ENCODE data around the gene DPP7.

The DPP7 gene

GRCh38 chr9:137111788-137112563, 2.6 kb downstream of the DPP7 start:
- DNase-seq (ENCODE audit: low spot score), result no peak

DNA sequence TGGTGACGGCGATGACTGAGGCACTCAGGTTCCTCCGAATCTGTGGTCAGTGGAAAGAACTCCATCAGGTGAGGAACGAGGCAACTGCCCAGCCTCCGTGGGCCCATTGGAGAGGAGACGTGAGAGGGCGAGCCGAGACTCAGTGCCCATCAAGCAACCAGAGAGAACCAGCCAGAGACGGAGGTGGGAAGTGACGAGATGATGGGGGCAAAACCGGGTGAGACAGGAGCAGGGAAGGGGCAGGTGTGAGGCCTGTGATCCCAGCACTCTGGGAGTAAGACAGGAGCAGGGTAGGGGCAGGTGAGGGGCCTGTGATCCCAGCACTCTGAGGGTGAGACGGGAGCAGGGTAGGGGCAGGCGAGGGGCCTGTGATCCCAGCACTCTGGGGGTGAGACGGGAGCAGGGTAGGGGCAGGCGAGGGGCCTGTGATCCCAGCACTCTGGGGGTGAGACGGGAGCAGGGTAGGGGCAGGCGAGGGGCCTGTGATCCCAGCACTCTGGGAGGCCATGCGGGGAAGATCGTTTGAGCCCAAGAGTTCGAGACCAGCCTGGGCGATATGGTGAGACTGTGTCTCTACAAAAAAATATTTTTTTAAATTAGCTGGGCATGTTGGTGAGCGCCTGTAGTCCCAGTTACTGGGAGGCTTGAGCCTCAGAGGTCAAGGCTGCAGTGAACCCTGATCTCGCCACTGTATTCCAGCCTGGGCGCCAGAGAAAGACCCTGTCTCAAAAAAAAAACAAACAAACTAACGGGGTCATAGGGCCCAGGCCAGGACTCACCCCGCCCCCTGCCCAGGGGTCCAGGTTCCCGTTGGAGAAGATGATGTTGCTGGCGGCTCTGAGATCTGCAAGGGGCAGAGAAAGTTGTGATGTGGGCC, 3.4 kb downstream of the DPP7 start:
- no peak for DNase-seq (ENCODE audit: low spot score)

GRCh38 chr9:137110147-137110910, 4.2 kb downstream of the DPP7 start:
- DNase-seq (ENCODE audit: low spot score), result no peak

DNA sequence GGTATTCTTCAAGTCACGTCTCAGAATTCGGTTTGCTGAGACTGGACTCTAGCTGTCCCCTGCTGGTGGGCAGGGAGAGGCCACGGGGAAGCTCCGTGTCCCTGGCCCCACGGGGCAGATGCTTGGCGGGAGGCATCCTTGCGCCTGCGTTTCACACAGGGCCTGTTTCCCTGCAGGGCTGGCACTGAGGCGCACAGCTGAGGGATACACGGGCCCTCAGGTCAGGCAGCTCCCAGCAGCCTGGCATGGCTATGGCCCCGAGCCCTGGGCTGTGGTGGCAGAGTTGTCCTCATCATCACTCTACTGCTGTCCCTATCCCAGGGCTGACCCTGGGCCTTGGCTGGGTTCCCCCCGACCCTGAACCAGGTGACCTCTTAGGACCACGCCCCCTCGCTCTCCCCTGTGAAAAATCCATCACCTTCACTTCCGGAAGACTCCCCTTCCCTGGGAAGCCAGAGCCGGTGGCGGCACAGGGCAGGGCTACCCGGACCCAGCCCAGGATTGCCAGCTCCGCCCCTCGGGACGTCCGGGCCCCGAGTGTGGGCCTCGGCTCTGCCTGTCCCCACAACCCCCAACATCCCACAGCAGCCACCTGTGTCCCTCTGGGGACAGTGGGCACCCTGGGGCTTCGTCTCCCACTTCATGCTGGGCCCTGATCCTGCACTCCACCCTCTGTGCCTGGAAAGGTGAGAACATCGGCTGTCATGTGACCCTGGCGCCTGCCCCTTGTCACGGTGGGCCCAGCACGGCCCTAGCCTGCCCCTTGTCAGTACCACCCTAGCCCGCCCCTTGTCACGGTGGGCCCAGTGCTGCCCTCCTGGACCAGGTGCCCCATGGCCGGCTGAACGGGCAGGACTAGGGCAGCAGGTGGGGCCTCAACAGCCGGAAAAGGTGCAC, 5.0 kb downstream of the DPP7 start:
- no peak for DNase-seq (ENCODE audit: low spot score)

GRCh38 chr9:137108608-137109249, 5.8 kb downstream of the DPP7 start:
- no peak for DNase-seq (ENCODE audit: low spot score)

GRCh38 chr9:137107982-137108381, 6.6 kb downstream of the DPP7 start:
- DNase-seq (ENCODE audit: low spot score), result no peak

DNA sequence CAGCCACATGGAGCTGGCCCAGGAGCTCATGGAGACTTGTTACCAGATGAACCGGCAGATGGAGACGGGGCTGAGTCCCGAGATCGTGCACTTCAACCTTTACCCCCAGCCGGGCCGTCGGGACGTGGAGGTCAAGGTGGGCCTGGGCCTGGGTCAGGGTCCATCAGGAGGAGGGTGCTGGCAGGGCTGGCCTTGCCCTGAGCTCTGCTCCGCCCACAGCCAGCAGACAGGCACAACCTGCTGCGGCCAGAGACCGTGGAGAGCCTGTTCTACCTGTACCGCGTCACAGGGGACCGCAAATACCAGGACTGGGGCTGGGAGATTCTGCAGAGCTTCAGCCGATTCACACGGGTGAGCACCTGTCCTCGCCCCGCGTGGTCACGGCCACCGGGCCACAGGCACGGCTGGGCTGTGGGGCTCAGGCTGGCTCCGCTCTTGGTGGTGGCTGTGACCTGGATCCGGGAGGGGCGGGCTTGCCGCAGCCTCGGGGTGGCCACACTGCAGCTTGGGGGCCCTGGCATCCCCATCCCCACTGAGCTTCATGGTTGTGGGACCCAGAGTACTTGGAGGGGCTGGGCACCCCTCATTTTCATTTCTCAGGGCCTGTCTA, 7.1 kb downstream of the DPP7 start:
- no peak for DNase-seq (ENCODE audit: low spot score)

GRCh38 chr9:137106662-137107250, 7.8 kb downstream of the DPP7 start:
- no peak for DNase-seq (ENCODE audit: low spot score)

- DNase-seq (ENCODE audit: low spot score), result no peak
Measured at GRCh38 chr9:137105814-137106661, 8.5 kb downstream of the DPP7 start.

DNA sequence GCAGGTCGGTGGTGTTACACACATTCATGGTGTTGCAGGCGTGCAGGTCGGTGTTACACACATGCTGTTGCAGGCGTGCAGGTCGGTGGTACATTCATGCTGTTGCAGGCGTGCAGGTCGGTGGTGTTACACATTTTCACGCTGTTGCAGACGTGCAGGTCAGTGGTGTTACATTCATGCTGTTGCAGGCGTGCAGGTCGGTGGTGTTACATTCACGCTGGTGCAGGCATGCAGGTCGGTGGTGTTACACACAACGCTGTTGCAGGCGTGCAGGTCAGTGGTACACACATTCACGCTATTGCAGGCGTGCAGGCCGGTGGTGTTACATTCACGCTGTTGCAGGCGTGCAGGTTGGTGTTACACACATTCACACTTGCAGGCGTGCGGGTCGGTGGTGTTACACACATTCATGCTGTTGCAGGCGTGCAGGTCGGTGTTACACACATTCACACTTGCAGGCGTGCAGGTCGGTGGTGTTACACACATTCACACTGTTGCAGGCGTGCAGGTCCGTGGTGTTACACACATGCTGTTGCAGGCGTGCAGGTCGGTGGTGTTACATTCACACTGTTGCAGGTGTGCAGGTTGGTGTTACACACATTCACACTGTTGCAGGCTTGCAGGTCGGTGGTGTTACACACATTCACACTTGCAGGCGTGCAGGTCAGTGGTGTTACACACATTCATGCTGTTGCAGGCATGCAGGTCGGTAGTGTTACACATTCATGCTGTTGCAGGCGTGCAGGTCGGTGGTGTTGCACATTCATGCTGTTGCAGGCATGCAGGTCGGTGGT, 11.1 kb downstream of the DPP7 start:
- DNase-seq (ENCODE audit: low spot score), result no peak

- DNase-seq (ENCODE audit: low spot score), result no peak
Measured at GRCh38 chr9:137099231-137099630, 15.3 kb downstream of the DPP7 start.

GRCh38 chr9:137097761-137098462, 16.6 kb downstream of the DPP7 start:
- no peak for DNase-seq (ENCODE audit: low spot score)

- no peak for DNase-seq (ENCODE audit: low spot score)
Measured at GRCh38 chr9:137096785-137097546, 17.6 kb downstream of the DPP7 start.

- no peak for DNase-seq (ENCODE audit: low spot score)
Measured at GRCh38 chr9:137095664-137096517, 18.6 kb downstream of the DPP7 start.

GRCh38 chr9:137089232-137089947, 25.1 kb downstream of the DPP7 start:
- no peak for DNase-seq (ENCODE audit: low spot score)
